Bronchial epithelial cell (primary cell): Measurements from ENCODE around the gene KIZ. TPM values are rescaled to one million over a fixed set of nuclear protein-coding genes. Genes with fewer than 3 reads are reported as not detected.

Experiments
- DNase-seq: peaks from one replicate; pipeline ENCODE4 v3.0.0-alpha.2; 2010; ENCODE audit warnings: low read depth
- FAIRE-seq: peaks from 2 replicates; lab custom pipeline; 2011; peaks lifted over from hg19 to GRCh38; lab: Jason Lieb, UNC
- H3K27me3 ChIP-seq: 2 replicates; pipeline ENCODE4 v1.5.1; 2011; ENCODE audit warnings: low read length; ENCODE audit not compliant: control insufficient read depth, insufficient read depth
- H3K36me3 ChIP-seq: 2 replicates; pipeline ENCODE4 v1.5.1; 2011; ENCODE audit warnings: low read length; ENCODE audit not compliant: control insufficient read depth, insufficient read depth
- H3K4me3 ChIP-seq: 2 replicates; pipeline ENCODE4 v1.5.1; 2011; ENCODE audit warnings: mild to moderate bottlenecking, low read depth, low read length, control low read depth
- CTCF ChIP-seq: IDR thresholded peaks from 2 replicates; pipeline ENCODE4 v1.5.1; 2011; ENCODE audit warnings: mild to moderate bottlenecking, moderate library complexity, low read length, control low read depth, inconsistent platforms; ENCODE audit not compliant: insufficient read depth, severe bottlenecking
- total RNA-seq: library from RNA; depleted of rRNA; stranded (reverse); fragments of >200 nt; gene quantifications from 2 replicates; pipeline ENCODE4 v1.2.1, GENCODE V29; 2014

KIZ gene
- total RNA-seq, 1 donor from 2014 or later = 12.9 TPM

DNA sequence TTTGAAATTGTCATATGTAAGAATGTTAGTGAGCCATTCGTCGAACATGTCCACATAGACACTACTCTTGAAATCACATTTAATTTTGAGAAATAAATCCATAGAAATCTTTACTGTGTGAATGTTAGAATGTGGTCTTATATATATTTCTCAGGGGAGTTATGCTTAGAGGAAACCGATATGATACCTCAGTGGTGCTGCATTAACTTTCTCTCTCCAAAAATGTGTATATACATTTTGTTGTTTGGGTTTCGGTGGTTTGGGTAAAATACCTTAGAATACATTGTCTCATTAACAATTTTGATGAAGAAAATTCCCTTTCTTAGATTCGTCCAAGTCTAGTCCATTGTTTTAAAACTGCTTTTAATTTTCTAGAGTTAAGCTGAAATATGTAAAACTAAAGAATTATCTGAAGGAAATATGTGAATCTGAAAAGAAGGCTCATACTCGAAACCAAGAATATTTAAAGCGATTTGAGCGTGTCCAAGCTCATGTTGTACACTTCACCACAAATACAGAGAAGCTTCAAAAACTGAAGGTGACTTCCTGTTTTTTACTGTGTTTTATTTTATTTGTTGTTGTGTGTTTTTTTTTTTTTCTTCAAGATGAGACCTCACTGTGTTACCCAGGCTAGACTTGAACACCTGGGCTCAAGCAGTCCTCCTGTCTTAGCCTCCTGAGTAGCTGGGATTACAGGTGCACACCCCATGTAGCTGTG lies 10.3 kb downstream of the KIZ start:
- Histone ChIP-seq H3K27me3 (no peaks in the 10 kb centered on the region), H3K36me3 (no peaks in the 10 kb centered on the region), H3K4me3 (no peak overlapping the region)
- DNase-seq (no peak), FAIRE-seq (no peak)
- no peak for TF ChIP-seq CTCF

DNA sequence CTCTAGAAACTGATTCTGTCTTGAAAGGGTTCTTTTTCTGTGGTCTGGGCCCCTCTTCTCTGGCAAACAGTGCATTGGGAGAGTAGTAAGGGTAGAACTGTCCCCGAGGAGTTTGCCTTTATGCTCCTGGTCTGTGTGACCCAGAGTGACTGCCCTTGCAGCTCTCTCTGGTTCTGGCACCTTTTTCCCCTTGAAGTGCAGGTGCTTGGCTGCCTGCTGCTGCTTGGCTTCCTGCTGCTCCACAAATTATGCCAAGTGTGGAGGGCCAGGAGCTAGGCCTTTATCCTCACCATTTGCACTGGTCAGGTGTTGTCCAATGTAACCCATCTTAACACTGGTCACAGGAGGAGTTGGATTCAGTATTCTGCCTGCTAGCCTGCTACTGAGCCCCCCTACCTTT lies 11.2 kb downstream of the KIZ start:
- FAIRE-seq (no peak), DNase-seq (no peak)
- no peak overlapping the region for H3K4me3 ChIP-seq
- H3K27me3 ChIP-seq = no peaks in the 10 kb centered on the region
- no peaks in the 10 kb centered on the region for H3K36me3 ChIP-seq
- TF ChIP-seq CTCF = no peak

DNA sequence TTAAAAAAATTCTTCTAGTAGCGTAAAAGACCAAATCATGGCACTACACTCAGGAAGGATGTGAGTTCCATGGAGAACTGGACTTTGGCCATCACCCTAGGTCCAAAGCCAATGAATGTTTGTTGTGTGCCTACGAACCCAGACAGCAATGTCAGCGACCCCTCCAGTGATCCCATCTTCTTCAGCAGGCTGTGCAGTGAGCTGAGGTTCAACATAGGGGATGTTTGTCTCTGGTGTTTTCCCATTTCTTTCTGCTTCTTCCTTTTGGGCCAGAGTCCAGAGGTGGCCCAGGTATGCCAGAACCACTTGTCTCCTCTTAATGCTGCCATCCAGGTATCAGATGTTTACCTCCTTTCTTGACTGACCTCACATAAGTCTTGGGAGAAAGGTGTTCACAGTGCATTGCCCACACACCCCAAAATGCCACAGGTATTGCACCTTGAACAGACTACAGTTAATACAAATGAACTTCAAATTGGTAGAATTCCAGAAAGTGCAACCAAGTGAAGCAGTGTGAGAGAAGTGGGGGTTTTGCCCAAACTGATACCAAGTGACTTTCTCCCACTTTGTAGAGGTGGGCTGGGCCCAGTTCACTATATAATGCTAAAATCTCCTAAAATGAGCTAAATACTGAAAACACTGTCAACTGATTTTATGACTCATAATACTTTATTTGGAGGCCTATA lies 14.1 kb downstream of the KIZ start:
- no peak overlapping the region for H3K4me3 ChIP-seq
- H3K27me3 ChIP-seq = no peaks in the 10 kb centered on the region
- FAIRE-seq (no peak), DNase-seq (no peak)
- no peaks in the 10 kb centered on the region for H3K36me3 ChIP-seq
- TF ChIP-seq CTCF = no peak

- FAIRE-seq (no peak), DNase-seq (no peak)
- Histone ChIP-seq H3K27me3 (no peaks in the 10 kb centered on the region), H3K4me3 (no peak overlapping the region), H3K36me3 (no peaks in the 10 kb centered on the region)
- no peak for TF ChIP-seq CTCF
Observed at GRCh38 chr20:21141825-21142224, 15.9 kb downstream of the KIZ start.

DNA sequence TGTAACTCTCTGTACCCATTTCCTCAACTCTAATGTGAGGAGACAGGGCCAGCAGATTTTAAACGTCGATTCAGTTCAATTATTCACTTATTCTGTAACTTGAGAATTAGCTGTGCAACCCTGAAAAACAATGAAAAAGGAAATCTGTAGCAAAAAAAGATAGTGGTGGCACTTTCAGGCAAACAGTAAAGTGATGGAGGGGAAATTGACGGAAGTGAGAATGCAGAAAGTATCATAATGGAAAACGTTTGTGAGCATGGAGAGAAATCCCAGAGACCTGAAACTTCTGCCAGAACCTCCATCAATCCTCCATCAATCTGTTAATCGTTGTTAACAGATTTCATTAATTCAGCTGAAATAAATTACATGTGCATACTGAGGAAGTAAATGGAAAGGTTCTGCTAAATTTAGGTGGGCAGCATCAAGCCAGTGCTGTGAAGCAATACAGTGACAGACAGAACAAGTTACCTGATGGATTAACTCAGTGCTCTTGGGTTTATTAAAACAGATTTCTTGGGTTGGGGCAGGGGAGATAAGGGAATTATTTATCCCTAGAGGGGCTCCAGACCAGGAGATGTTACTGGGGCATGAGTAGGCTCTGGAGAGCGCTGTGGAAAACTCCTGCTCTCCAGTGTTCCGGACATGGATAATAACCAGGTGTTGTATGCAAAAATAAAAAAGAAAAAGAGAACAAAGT lies 17.5 kb downstream of the KIZ start:
- H3K4me3 ChIP-seq = no peak overlapping the region
- H3K27me3 ChIP-seq = no peaks in the 10 kb centered on the region
- DNase-seq (no peak), FAIRE-seq (no peak)
- no peaks in the 10 kb centered on the region for H3K36me3 ChIP-seq
- no peak for TF ChIP-seq CTCF
